HepG2 (cell line): Measurements from ENCODE around the gene ARHGAP10. TPM values are rescaled to one million over a fixed set of nuclear protein-coding genes. Genes with fewer than 3 reads are reported as not detected.

Experiments
- ARHGAP35 ChIP-seq: sonication (generic); formaldehyde crosslinking; IDR thresholded peaks from 2 replicates; pipeline ENCODE4 v1.9.0; 2022; ENCODE audit warnings: mild to moderate bottlenecking, inconsistent platforms, moderate library complexity, missing genetic modification reagents, borderline replicate concordance
- ATM ChIP-seq: fragments of 450-650 bp; IDR thresholded peaks from 2 replicates; pipeline ENCODE4 v1.7.1; 2017; ENCODE audit warnings: mild to moderate bottlenecking, borderline replicate concordance
- BATF2 ChIP-seq: sonication (generic); formaldehyde crosslinking; IDR thresholded peaks from 2 replicates; pipeline ENCODE4 v1.8.0; 2022; ENCODE audit warnings: mild to moderate bottlenecking, missing genetic modification reagents, moderate library complexity
- CHCHD3 ChIP-seq: sonication (generic); formaldehyde crosslinking; IDR thresholded peaks from 2 replicates; pipeline ENCODE4 v1.8.0; 2022; ENCODE audit warnings: mild to moderate bottlenecking, missing genetic modification reagents, moderate library complexity
- CSRNP1 ChIP-seq: sonication (generic); formaldehyde crosslinking; IDR thresholded peaks from 2 replicates; pipeline ENCODE4 v1.8.1; 2023; ENCODE audit warnings: mild to moderate bottlenecking, missing genetic modification reagents
- ESRRA ChIP-seq: sonication (generic); formaldehyde crosslinking; IDR thresholded peaks from 2 replicates; pipeline ENCODE4 v1.5.1; 2020; ENCODE audit warnings: mild to moderate bottlenecking, low read depth, missing genetic modification reagents
- FOXC1 ChIP-seq: sonication (generic); formaldehyde crosslinking; IDR thresholded peaks from 2 replicates; pipeline ENCODE4 v1.8.0; 2022; ENCODE audit warnings: mild to moderate bottlenecking, missing genetic modification reagents, borderline replicate concordance
- GABPB1 ChIP-seq: IDR thresholded peaks from 2 replicates; pipeline ENCODE4 v1.6.1; 2016; ENCODE audit warnings: mild to moderate bottlenecking, missing genetic modification reagents, moderate library complexity, missing compliant biosample characterization
- GATAD1 ChIP-seq: IDR thresholded peaks from 2 replicates; pipeline ENCODE4 v1.6.1; 2016; ENCODE audit warnings: missing genetic modification reagents, missing compliant biosample characterization
- HDAC6 ChIP-seq: fragments of 200-600 bp; sonication (generic); IDR thresholded peaks from 2 replicates; pipeline ENCODE4 v1.7.0; 2017; ENCODE audit warnings: mild to moderate bottlenecking, antibody characterized with exemption, low read length, low read depth
- HOXA5 ChIP-seq: sonication (generic); formaldehyde crosslinking; IDR thresholded peaks from 2 replicates; pipeline ENCODE4 v1.4.0; 2020; ENCODE audit warnings: missing genetic modification reagents
- MATR3 ChIP-seq: sonication (generic); formaldehyde crosslinking; IDR thresholded peaks from 2 replicates; pipeline ENCODE4 v1.4.0; 2020; ENCODE audit warnings: missing genetic modification reagents
- NFE2L1 ChIP-seq: sonication (generic); formaldehyde crosslinking; IDR thresholded peaks from 2 replicates; pipeline ENCODE4 v1.4.0; 2020; ENCODE audit warnings: missing genetic modification reagents, mild to moderate bottlenecking, borderline replicate concordance
- RCOR2 ChIP-seq: IDR thresholded peaks from 2 replicates; pipeline ENCODE4 v1.6.1; 2016; ENCODE audit warnings: missing biosample characterization, missing genetic modification reagents
- SETDB1 ChIP-seq: sonication (generic); formaldehyde crosslinking; IDR thresholded peaks from 2 replicates; pipeline ENCODE4 v1.5.1; 2020; ENCODE audit warnings: missing genetic modification reagents, mild to moderate bottlenecking, borderline replicate concordance
- SOX5 ChIP-seq: IDR thresholded peaks from 2 replicates; pipeline ENCODE4 v1.6.1; 2016; ENCODE audit warnings: borderline replicate concordance
- WIZ ChIP-seq: sonication (generic); formaldehyde crosslinking; IDR thresholded peaks from 2 replicates; pipeline ENCODE4 v1.5.1; 2020; ENCODE audit warnings: mild to moderate bottlenecking, missing genetic modification reagents
- ZFY ChIP-seq: sonication (generic); formaldehyde crosslinking; IDR thresholded peaks from 2 replicates; pipeline ENCODE4 v1.4.0; 2020; ENCODE audit warnings: missing genetic modification reagents
- ZMYM3 ChIP-seq: sonication (generic); formaldehyde crosslinking; IDR thresholded peaks from 2 replicates; pipeline ENCODE4 v1.5.1; 2020; ENCODE audit warnings: mild to moderate bottlenecking, missing genetic modification reagents
- ZNF609 ChIP-seq: sonication (generic); formaldehyde crosslinking; IDR thresholded peaks from 2 replicates; pipeline ENCODE4 v1.4.0; 2020; ENCODE audit warnings: mild to moderate bottlenecking, missing genetic modification reagents, borderline replicate concordance
- ZNF674 ChIP-seq: sonication (generic); formaldehyde crosslinking; IDR thresholded peaks from 2 replicates; pipeline ENCODE4 v1.5.0; 2020; ENCODE audit warnings: low read depth, mild to moderate bottlenecking, missing genetic modification reagents
- ZNF790 ChIP-seq: sonication (generic); formaldehyde crosslinking; IDR thresholded peaks from 2 replicates; pipeline ENCODE4 v1.8.0; 2022; ENCODE audit warnings: missing genetic modification reagents, mild to moderate bottlenecking, borderline replicate concordance
- ZNF891 ChIP-seq: sonication (generic); formaldehyde crosslinking; IDR thresholded peaks from 2 replicates; pipeline ENCODE4 v1.5.0; 2020; ENCODE audit warnings: mild to moderate bottlenecking, missing genetic modification reagents
- polyA plus RNA-seq, 8 experiments: library from polyadenylated mRNA; depleted of rRNA in 3 of 8; stranded (reverse) in 7 of 8; unstranded in 1 of 8; fragments of >200 nt; fragmentation: Illumina TruSeq in 4 of 8; extraction: Trizol in 4 of 8; gene quantifications; 2 replicates each; pipeline versions ENCODE4 v1.2.1 to v1.2.3, GENCODE V29; 2011 to 2016; ENCODE audit warnings: low read depth in 4 of 8, missing spikeins in 1 of 8, mixed read lengths in 1 of 8; ENCODE audit not compliant: insufficient read depth in 1 of 8
- total RNA-seq, 5 experiments: library from RNA; depleted of rRNA; stranded (reverse); fragments of >200 nt; fragmentation: Illumina TruSeq; extraction: Trizol; gene quantifications; 2 replicates each; pipeline ENCODE4 v1.2.3, GENCODE V29; 2016; ENCODE audit warnings: low read depth in 1 of 5

The ARHGAP10 gene
- total and polyA plus RNA-seq, 2 of the 13 experiments (the other 11 are each of a cell fraction or from before 2014, with no cell fraction given): 0.45 to 1.6 TPM

GRCh38 chr4:147683717-147684700 lies 47.9 kb upstream of the ARHGAP10 start, which contains the start of gene PRMT9 (continued):
- no peak for TF ChIP-seq ZNF609
- TF ChIP-seq CHCHD3 (CRISPR knock-in tag): no peak
- TF ChIP-seq WIZ (CRISPR knock-in tag): no peak; the same call in 1 of the 2 replicates
- peak; percentile 78 for TF ChIP-seq ZFY (CRISPR knock-in tag)
- no peak for TF ChIP-seq ESRRA (CRISPR knock-in tag)
- TF ChIP-seq ZNF674 (CRISPR knock-in tag): no peak
- peak; percentile 79; the same call in 1 of the 2 replicates for TF ChIP-seq FOXC1
- TF ChIP-seq BATF2 (CRISPR knock-in tag): no peak
- TF ChIP-seq MATR3 (CRISPR knock-in tag): no peak
- no peak for TF ChIP-seq NFE2L1 (CRISPR knock-in tag)
- peak; percentile 52 for TF ChIP-seq ZMYM3 (CRISPR knock-in tag)
- TF ChIP-seq ZNF891 (CRISPR knock-in tag): no peak
- peak; percentile 96 for TF ChIP-seq GATAD1 (CRISPR knock-in tag)
- peak; percentile 82 for TF ChIP-seq HOXA5 (CRISPR knock-in tag)
- TF ChIP-seq ATM: no peak
- TF ChIP-seq GABPB1 (CRISPR knock-in tag): peak; percentile 94
- TF ChIP-seq CSRNP1 (CRISPR knock-in tag): no peak
- no peak for TF ChIP-seq HDAC6
- TF ChIP-seq RCOR2 (CRISPR knock-in tag): no peak
- TF ChIP-seq SOX5 (CRISPR knock-in tag): peak; percentile 50; the same call in 1 of the 2 replicates
- no peak for TF ChIP-seq ZNF790 (CRISPR knock-in tag)
- TF ChIP-seq SETDB1 (CRISPR knock-in tag): no peak
- TF ChIP-seq ARHGAP35 (CRISPR knock-in tag): peak; percentile 21; the same call in 1 of the 2 replicates
